ENCODE data around the gene GAD1. TPM values are rescaled to one million over a fixed set of nuclear protein-coding genes. Genes with fewer than 3 reads are reported as not detected.

GAD1 gene
- total RNA-seq, 4 donors from 2014 or later: not detected

- 65 to 74% methylated on average over 5 of the region's 5 CpGs for WGBS, 2 donors (ENCODE audit: low coverage in 1 of 2)
- no peaks in the 10 kb centered on the region for H3K36me3 ChIP-seq
- peaks cover 7% of the 10 kb centered on the region for H3K27me3 ChIP-seq
- H3K4me1 ChIP-seq: no peaks in the 10 kb centered on the region
- in situ Hi-C loops (cut with MboI; ENCODE audit: low pct_ligation_motif_present in 1 of 4, low pct_unique_long_range_greater_than_20kb in 1 of 4, low sequenced_read_pairs in 3 of 4) (no loop called here), intact Hi-C loops (cut with DNase I; ENCODE audit: low total_unique reads) (no loop called here)
- no peaks in the 10 kb centered on the region for H3K9me3 ChIP-seq
- no peak overlapping the region for H3K27ac ChIP-seq
- H3K4me3 ChIP-seq: no peak overlapping the region
- no peak for DNase-seq
- TF ChIP-seq EP300 (IDR thresholded peaks at IDR 0.05; ENCODE audit: low read depth): no peak
- TF ChIP-seq, protein P1, sequence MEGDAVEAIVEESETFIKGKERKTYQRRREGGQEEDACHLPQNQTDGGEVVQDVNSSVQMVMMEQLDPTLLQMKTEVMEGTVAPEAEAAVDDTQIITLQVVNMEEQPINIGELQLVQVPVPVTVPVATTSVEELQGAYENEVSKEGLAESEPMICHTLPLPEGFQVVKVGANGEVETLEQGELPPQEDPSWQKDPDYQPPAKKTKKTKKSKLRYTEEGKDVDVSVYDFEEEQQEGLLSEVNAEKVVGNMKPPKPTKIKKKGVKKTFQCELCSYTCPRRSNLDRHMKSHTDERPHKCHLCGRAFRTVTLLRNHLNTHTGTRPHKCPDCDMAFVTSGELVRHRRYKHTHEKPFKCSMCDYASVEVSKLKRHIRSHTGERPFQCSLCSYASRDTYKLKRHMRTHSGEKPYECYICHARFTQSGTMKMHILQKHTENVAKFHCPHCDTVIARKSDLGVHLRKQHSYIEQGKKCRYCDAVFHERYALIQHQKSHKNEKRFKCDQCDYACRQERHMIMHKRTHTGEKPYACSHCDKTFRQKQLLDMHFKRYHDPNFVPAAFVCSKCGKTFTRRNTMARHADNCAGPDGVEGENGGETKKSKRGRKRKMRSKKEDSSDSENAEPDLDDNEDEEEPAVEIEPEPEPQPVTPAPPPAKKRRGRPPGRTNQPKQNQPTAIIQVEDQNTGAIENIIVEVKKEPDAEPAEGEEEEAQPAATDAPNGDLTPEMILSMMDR (IDR thresholded peaks at IDR 0.05): no peak
- no peak for TF ChIP-seq POLR2A (IDR thresholded peaks at IDR 0.05)
- TF ChIP-seq POLR2AphosphoS5 (IDR thresholded peaks at IDR 0.05): no peak
Measured at GRCh38 chr2:170836027-170836426, 19.3 kb downstream of the GAD1 start.

DNA sequence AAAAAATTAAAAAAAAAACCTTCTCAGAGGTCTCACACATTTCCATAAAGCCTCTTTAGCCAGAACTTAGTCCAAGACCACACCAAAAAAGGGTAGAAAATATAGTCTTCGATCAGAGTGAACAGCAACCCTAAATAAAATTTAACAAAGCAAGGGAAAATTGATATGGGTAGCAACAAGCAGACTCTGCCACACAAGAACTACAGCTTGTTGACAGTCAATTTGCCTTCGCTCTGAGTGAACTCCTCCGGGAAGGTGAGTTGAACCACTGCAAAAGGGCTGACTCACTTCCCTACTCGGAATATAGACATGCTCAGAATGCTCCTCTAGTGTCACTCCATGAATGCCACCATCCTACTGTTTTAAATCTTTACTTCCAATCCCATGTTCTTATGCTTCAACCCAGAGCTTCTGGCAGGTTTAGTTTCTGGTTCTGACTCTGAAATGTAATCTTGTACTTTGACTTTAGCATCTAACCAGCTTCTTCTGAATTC is 24.1 kb downstream of the GAD1 start:
- H3K36me3 ChIP-seq: no peaks in the 10 kb centered on the region
- H3K27ac ChIP-seq: no peak overlapping the region
- TF ChIP-seq, protein P1 (IDR thresholded peaks at IDR 0.05): no peak
- TF ChIP-seq POLR2A (IDR thresholded peaks at IDR 0.05) (no peak), EP300 (IDR thresholded peaks at IDR 0.05; ENCODE audit: low read depth) (no peak), POLR2AphosphoS5 (IDR thresholded peaks at IDR 0.05) (no peak)
- H3K9me3 ChIP-seq: no peaks in the 10 kb centered on the region
- DNase-seq: no peak
- intact Hi-C loops (cut with DNase I; ENCODE audit: low total_unique reads): no loop called here
- in situ Hi-C loops (cut with MboI; ENCODE audit: low pct_ligation_motif_present in 1 of 4, low pct_unique_long_range_greater_than_20kb in 1 of 4, low sequenced_read_pairs in 3 of 4): no loop called here
- no peaks in the 10 kb centered on the region for H3K4me1 ChIP-seq
- WGBS, 2 donors (ENCODE audit: low coverage in 1 of 2): 81% methylated on average over 3 to 4 of the region's 4 CpGs
- H3K27me3 ChIP-seq: peaks cover 11% of the 10 kb centered on the region
- no peak overlapping the region for H3K4me3 ChIP-seq

DNA sequence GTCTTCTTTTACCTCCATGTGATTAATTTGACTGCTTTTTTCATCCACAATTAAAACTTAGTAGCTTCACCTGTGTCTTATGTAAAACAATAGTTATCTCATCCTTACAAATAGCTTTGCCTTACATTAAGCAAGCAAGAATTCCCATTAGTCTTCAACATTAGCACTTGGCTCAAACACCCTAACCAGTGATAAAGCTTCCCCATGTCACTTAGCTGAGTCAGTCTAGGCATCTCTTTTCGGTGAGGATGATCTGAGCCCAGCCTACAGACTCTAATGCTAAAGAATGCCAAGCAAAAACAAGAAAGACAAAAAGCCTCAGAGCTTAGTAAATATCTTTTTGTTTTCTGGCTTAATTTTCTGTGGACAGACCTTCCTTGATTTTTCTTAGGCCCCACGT is 26.1 kb downstream of the GAD1 start:
- in situ Hi-C loops (cut with MboI; ENCODE audit: low pct_ligation_motif_present in 1 of 4, low pct_unique_long_range_greater_than_20kb in 1 of 4, low sequenced_read_pairs in 3 of 4): no loop called here
- intact Hi-C loops (cut with DNase I; ENCODE audit: low total_unique reads): no loop called here

DNA sequence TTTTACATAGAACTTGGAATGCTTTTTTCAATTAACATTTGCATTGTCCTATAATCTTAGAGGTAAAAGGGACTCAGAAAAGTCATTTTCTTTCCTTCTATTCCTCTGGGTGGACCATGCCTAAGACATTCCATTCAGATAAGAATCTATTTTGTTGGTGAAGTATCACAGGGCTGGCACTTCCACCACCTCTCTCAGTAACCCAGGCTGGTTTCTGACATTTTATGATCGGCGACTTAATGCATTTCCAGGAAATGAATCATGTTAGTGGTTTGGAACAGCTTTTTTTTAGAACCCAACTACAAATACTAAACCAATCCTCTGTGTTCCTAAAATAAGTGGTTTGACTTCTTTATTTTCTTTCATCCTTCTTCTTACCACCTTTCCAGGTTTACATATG is 27.0 kb downstream of the GAD1 start:
- in situ Hi-C loops (cut with MboI; ENCODE audit: low pct_ligation_motif_present in 1 of 4, low pct_unique_long_range_greater_than_20kb in 1 of 4, low sequenced_read_pairs in 3 of 4) (no loop called here), intact Hi-C loops (cut with DNase I; ENCODE audit: low total_unique reads) (no loop called here)
- peaks cover 3% of the 10 kb centered on the region for H3K27me3 ChIP-seq
- no peaks in the 10 kb centered on the region for H3K9me3 ChIP-seq
- no peaks in the 10 kb centered on the region for H3K36me3 ChIP-seq
- H3K4me1 ChIP-seq: no peaks in the 10 kb centered on the region
- H3K27ac ChIP-seq: no peak overlapping the region
- H3K4me3 ChIP-seq: no peak overlapping the region
- DNase-seq: no peak
- no peak for TF ChIP-seq EP300 (IDR thresholded peaks at IDR 0.05; ENCODE audit: low read depth)
- TF ChIP-seq POLR2AphosphoS5 (IDR thresholded peaks at IDR 0.05): no peak
- TF ChIP-seq, protein P1 (IDR thresholded peaks at IDR 0.05): no peak
- no peak for TF ChIP-seq POLR2A (IDR thresholded peaks at IDR 0.05)
- 36 to 65% methylated on average over 2 of the region's 2 CpGs for WGBS, 2 donors (ENCODE audit: low coverage in 1 of 2)

More for the DNA sequence above, 26.1 kb downstream of the GAD1 start:
- DNase-seq: no peak
- no peaks in the 10 kb centered on the region for H3K4me1 ChIP-seq
- no peak overlapping the region for H3K4me3 ChIP-seq
- H3K9me3 ChIP-seq: no peaks in the 10 kb centered on the region
- H3K27ac ChIP-seq: no peak overlapping the region
- TF ChIP-seq EP300 (IDR thresholded peaks at IDR 0.05; ENCODE audit: low read depth) (no peak), POLR2A (IDR thresholded peaks at IDR 0.05) (no peak), POLR2AphosphoS5 (IDR thresholded peaks at IDR 0.05) (no peak)
- TF ChIP-seq, protein P1 (IDR thresholded peaks at IDR 0.05): no peak
- H3K36me3 ChIP-seq: no peaks in the 10 kb centered on the region
- 86 to 88% methylated on average over 2 of the region's 2 CpGs for WGBS, 2 donors (ENCODE audit: low coverage in 1 of 2)
- peaks cover 7% of the 10 kb centered on the region for H3K27me3 ChIP-seq

All from transverse colon (tissue), 4 donors.